ENCODE data around the gene RALGAPA2.

RALGAPA2 gene

GRCh38 chr20:20528861-20529260 lies 183.6 kb downstream of the RALGAPA2 start:
- no peak for DNase-seq

- no peak for DNase-seq
These were observed 184.8 kb downstream of the RALGAPA2 start for GRCh38 chr20:20527661-20528060.

- DNase-seq = no peak
These were observed 186.7 kb downstream of the RALGAPA2 start for GRCh38 chr20:20525756-20526155.

GRCh38 chr20:20525214-20525613 lies 187.2 kb downstream of the RALGAPA2 start:
- DNase-seq = no peak

GRCh38 chr20:20524756-20525155 lies 187.7 kb downstream of the RALGAPA2 start:
- DNase-seq = no peak

GRCh38 chr20:20521736-20522135 lies 190.7 kb downstream of the RALGAPA2 start:
- DNase-seq = no peak

- no peak for DNase-seq
These were observed 191.7 kb downstream of the RALGAPA2 start for GRCh38 chr20:20520776-20521175.

GRCh38 chr20:20519269-20519668 lies 193.2 kb downstream of the RALGAPA2 start:
- DNase-seq = no peak

- DNase-seq = no peak
These were observed 194.2 kb downstream of the RALGAPA2 start for GRCh38 chr20:20518263-20518662.

- no peak for DNase-seq
These were observed 195.1 kb downstream of the RALGAPA2 start for GRCh38 chr20:20517296-20517695.

GRCh38 chr20:20513720-20514119 lies 198.7 kb downstream of the RALGAPA2 start:
- no peak for DNase-seq

GRCh38 chr20:20505554-20505953 lies 206.9 kb downstream of the RALGAPA2 start:
- DNase-seq = no peak

- no peak for DNase-seq
These were observed 208.5 kb downstream of the RALGAPA2 start for GRCh38 chr20:20503777-20504530.

- DNase-seq = no peak
These were observed 211.3 kb downstream of the RALGAPA2 start for GRCh38 chr20:20501128-20501527.

GRCh38 chr20:20500312-20500711 lies 212.1 kb downstream of the RALGAPA2 start:
- no peak for DNase-seq

- DNase-seq = no peak
These were observed 213.0 kb downstream of the RALGAPA2 start for GRCh38 chr20:20499439-20499838.

GRCh38 chr20:20498076-20498861 lies 214.2 kb downstream of the RALGAPA2 start:
- DNase-seq = no peak

- DNase-seq = no peak
These were observed 215.0 kb downstream of the RALGAPA2 start for GRCh38 chr20:20497242-20497978.

GRCh38 chr20:20495729-20496503 lies 216.5 kb downstream of the RALGAPA2 start:
- DNase-seq = no peak

GRCh38 chr20:20493701-20494100 lies 218.7 kb downstream of the RALGAPA2 start:
- no peak for DNase-seq

- no peak for DNase-seq
These were observed 219.7 kb downstream of the RALGAPA2 start for GRCh38 chr20:20492521-20493332.

- DNase-seq = no peak
These were observed 220.6 kb downstream of the RALGAPA2 start for GRCh38 chr20:20491784-20492264.

Data from 8988T (cell line).